Limb (tissue), 2 donors: ENCODE data around the gene SLC44A1.

Source experiments
- DNase-seq, 2 donors: peaks; one replicate each; pipeline ENCODE4 v3.0.0-alpha.2; 2016; ENCODE audit errors: extremely low spot score in 2 of 2

Gene SLC44A1

GRCh38 chr9:105244003-105244733 lies at the start of gene SLC44A1:
Gene SLC44A1 (plus strand): TSS chr9:105244651. CDS start chr9:105244869, 218 bp downstream.
- peak; percentile 94 to 96 for DNase-seq

- no peak for DNase-seq
Measured at GRCh38 chr9:105195259-105195658, 49.2 kb upstream of the SLC44A1 start.

DNA sequence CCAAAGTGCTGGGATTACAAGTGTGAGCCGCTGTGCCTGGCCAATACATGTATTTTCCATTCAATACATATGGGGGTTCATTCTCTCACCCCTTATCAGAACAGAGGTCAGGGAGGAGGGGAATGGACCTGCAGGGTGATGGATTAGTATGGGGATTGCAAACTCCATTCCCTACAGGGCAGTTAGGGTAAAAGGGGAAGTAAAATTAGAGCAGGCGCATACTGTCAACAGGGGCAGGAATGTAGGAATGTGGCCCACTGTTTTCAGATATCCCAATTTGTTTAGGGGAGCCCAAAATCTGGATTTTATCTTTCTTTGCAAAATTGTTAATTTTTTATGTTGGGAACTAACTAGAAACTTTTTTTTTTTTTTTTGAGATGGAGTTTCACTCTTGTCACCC lies 46.4 kb upstream of the SLC44A1 start:
- no peak for DNase-seq

DNA sequence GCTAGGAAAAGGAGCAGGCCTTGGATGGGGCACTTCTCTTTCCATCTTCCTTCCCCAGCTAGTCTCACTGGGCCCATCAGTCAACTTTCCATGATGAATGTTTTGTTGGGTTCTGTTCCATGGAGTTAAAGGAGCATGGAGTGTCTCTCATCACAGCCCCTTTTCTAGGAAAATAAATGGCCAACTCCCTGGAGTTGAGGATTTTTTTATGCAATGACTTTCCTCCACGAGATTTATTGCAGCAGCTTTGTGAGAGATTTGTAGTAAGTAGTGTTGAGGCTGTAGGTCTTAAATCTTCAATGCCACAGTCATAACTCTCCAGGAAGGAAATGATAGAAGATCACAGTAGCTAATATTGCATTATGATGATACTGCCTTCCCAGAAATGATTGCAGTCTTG lies 45.6 kb upstream of the SLC44A1 start:
- DNase-seq = no peak

- DNase-seq = no peak
Measured at GRCh38 chr9:105204416-105204815, 40.0 kb upstream of the SLC44A1 start.

- peak in 1 of 2 donors; percentile 15 for DNase-seq
Measured at GRCh38 chr9:105205787-105206495, 38.5 kb upstream of the SLC44A1 start.

DNA sequence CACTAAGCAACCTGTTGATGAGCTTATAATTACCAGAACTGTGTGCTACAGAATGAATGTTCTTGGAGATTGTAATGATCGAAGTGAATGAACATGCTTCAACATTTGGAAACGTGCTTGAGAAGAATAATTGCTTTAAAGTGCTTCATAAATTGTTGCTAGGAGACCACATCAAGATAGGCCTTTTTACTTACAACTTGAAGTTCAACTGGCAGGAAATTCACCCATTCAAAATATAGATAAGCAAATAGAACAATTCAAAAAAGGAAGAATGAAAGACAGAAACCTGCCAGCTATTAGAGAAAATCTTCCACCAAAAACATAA lies 38.0 kb upstream of the SLC44A1 start:
- no peak for DNase-seq

- no peak for DNase-seq
Measured at GRCh38 chr9:105206821-105207699, 37.4 kb upstream of the SLC44A1 start.

DNA sequence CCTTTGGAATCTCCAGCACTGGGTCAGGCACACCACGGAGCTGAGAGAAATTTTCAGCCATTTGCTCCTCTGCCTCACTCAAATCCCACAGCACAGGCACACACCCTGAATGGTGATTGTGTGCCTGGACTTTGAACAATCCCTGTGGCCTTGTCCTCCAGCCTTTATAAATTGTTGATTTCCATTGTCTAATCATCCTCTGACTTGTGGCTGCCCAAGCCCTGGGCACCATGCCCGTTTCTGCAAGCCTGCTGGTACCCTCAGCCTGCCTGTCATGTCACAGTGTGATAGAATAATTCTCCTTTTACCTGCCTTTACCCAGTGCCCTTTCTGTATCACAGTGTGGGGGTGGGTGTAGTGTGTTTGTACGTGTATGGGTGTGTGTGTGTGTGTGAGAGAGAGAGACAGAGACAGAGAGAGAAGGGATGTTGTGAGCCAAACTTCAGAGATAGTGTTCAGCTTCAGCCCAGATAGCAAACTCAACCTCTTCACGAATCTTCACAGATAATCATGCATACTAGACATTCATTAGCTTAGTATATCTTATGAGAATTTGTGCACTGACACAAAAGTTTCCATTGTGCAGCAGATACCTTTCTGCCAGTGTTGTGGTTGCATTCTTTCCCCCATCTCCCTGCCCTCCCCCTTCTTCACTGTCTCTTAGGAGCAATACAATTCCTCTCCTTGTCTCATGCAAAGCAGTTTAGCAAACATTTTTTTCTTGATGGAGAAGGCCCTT lies 27.8 kb upstream of the SLC44A1 start:
- DNase-seq = no peak

- no peak for DNase-seq
Measured at GRCh38 chr9:105218673-105219072, 25.8 kb upstream of the SLC44A1 start.

- no peak for DNase-seq
Measured at GRCh38 chr9:105219291-105219805, 25.1 kb upstream of the SLC44A1 start.

GRCh38 chr9:105220451-105220850 lies 24.0 kb upstream of the SLC44A1 start:
- no peak for DNase-seq

DNA sequence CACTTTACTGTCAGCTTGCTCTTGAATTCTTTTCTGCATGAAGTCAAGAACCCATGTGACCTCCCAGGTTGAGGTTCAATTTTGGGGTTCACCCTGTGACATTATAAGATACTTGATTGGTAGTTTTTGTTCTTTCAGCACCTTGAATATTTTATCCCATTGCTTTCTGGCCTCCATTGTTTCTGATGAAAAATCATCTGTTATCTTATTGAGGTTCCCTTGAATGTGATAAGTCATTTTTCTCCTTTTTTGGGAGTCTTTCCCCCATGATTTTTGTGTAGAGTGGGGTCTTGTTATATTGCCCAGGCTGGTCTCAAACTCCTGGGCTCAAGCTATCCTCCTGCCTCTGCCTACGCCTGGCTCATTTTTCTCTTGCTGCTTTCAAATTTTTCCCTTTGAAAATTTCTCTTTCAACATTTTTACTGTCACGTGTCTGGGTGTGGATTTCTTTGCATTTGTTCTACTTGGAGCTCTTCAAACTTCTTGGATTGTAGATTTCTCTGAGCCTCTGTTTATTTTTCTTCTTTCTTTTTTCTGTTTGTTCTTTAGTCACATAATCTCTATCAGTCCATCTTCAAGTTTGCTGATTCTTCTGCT lies 20.8 kb upstream of the SLC44A1 start:
- DNase-seq = no peak

GRCh38 chr9:105226055-105226454 lies 18.4 kb upstream of the SLC44A1 start:
- DNase-seq = no peak

- no peak for DNase-seq
Measured at GRCh38 chr9:105232207-105232606, 12.2 kb upstream of the SLC44A1 start.

- DNase-seq = no peak
Measured at GRCh38 chr9:105233873-105234272, 10.6 kb upstream of the SLC44A1 start.

GRCh38 chr9:105236261-105236660 lies 8.2 kb upstream of the SLC44A1 start:
- DNase-seq = no peak

DNA sequence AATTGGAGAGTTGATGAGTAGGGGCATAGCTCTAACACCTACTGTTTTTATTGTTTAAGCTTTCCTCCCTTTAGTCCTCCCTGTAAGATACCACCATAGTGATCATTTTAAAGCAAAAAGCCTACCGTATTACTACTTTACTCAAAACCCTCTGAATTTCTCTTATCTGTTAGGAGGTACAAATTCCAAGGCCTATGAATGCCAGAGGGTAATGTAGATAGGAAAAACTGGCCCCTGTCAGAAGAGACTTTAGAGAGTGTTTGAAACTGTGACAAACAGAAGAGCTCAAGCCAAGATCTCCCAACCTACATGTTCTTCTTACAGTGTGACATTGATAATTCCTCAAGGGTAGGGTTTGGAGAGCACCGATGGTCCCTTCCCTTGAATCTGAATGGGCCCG lies 7.2 kb upstream of the SLC44A1 start:
- DNase-seq = no peak

DNA sequence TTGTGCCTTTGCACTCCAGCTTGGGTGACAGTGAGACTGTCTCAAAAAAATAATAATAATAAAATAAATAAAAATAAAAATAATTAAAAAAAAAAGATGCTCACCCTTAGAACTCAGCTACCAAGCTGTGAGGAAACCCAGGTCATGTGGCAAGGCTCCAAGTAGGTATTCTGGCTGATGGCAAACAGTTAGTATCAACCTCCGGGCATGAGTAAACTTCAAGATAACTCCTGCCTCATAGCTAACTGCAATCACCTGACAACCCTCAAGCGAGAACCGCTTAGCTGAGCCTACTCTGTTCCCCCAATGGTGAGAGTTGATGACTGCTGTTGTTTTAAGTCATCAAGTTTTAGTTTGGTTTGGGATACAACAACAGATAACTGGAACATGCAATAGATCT lies 6.1 kb upstream of the SLC44A1 start:
- no peak for DNase-seq

DNA sequence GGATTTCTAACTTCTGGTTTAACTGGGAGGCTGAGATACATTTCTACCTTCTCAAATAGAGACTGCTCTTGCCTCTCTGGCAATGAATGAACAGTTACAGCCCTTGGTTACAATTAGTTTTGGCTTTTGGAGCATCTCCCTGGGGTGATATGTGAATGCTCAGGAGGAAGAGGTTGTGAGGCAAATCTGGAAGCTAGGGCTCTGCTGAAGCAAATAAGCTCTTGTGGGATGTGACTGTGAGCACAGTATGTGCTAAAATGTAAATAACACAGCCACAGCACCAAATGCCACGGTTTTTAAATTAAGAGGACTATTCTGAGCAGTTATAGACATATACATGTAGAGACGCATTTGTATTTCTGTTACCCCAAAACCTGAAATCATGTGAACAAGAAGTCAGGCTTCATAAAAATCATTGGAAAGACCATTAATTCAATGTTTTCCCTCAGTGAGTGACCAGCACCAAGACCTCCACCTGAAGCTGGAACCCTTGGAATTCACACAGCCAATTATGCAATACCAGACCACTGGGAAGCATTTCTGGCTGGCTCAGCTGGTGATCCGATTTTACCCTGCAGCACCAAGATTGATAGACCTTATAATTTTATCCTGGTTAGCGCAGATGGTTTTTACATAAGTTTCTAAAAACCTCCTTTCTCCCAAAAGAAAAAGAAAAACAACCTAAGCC lies 3.0 kb upstream of the SLC44A1 start:
- no peak for DNase-seq
